Measurements from ENCODE around the gene PLXDC2. TPM values are rescaled to one million over a fixed set of nuclear protein-coding genes. Genes with fewer than 3 reads are reported as not detected.

Gene PLXDC2
- total RNA-seq, 3 donors from 2014 or later (not counting 1 experiment from before 2014, with no cell fraction given): 16.9 to 22.9 (median 21.6) TPM

GRCh38 chr10:20089879-20090278 is 273.6 kb downstream of the PLXDC2 start:
- peaks cover 22 to 34% of the 10 kb centered on the region in 2 donors for H3K4me1 Mint-ChIP-seq
- H3K27me3 Mint-ChIP-seq (ENCODE audit: low read depth in 2 of 2): peaks cover 0 to 5% of the 10 kb centered on the region in 2 donors
- intact Hi-C loops (cut with micrococcal nuclease): no loop called here
- peak overlapping the region in 1 of 2 donors; percentile 35 for H3K27ac Mint-ChIP-seq
- DNase-seq (no peak), ATAC-seq (peak in 1 of 3 donors; percentile 78)
- Histone ChIP-seq H3K27me3 (ENCODE audit: control insufficient read depth, insufficient read depth, low read length) (no peaks in the 10 kb centered on the region), H3K4me1 (ENCODE audit: control insufficient read depth, insufficient read depth, low read length) (peaks cover 4% of the 10 kb centered on the region), H3K9me3 (ENCODE audit: control insufficient read depth, insufficient read depth, low read length) (no peaks in the 10 kb centered on the region), H3K27ac (ENCODE audit: low read length) (no peak overlapping the region), H3K4me3 (ENCODE audit: low read length) (no peak overlapping the region), H3K36me3 (ENCODE audit: control insufficient read depth, insufficient read depth, low read length) (no peaks in the 10 kb centered on the region)
- H3K4me3 Mint-ChIP-seq: no peak overlapping the region
- WGBS (ENCODE audit: insufficient coverage): 44% methylated on average over 3 of the region's 3 CpGs
- TF ChIP-seq CTCF (IDR thresholded peaks at IDR 0.05): no peak
- peaks cover 0 to 4% of the 10 kb centered on the region in 2 donors for H3K9me3 Mint-ChIP-seq
- no peaks in the 10 kb centered on the region for H3K36me3 Mint-ChIP-seq

DNA sequence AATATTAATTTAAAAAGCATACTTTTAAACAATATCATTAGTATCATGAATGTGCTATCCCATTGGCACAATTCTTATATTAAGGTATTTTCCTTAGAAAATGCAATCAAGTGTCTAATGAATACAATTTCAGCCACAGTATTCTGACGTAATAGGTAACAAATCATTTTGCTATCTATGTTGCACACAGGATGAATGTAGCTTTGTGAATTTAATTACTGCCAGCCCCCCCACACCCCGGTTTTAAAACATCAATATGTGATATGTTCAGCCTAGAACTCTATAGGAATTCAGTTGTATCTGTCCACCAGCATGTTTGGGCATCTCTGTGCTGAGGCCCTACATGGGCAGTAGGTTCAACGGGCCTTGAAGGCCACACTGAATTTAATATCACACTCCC is 274.6 kb downstream of the PLXDC2 start:
- Histone ChIP-seq H3K27ac (ENCODE audit: low read length) (no peak overlapping the region), H3K4me1 (ENCODE audit: control insufficient read depth, insufficient read depth, low read length) (peaks cover 4% of the 10 kb centered on the region), H3K27me3 (ENCODE audit: control insufficient read depth, insufficient read depth, low read length) (no peaks in the 10 kb centered on the region), H3K36me3 (ENCODE audit: control insufficient read depth, insufficient read depth, low read length) (no peaks in the 10 kb centered on the region), H3K4me3 (ENCODE audit: low read length) (no peak overlapping the region), H3K9me3 (ENCODE audit: control insufficient read depth, insufficient read depth, low read length) (no peaks in the 10 kb centered on the region)
- WGBS (ENCODE audit: insufficient coverage): 90% methylated on average over 3 of the region's 3 CpGs
- Mint-ChIP-seq H3K9me3 (peaks cover 0 to 4% of the 10 kb centered on the region in 2 donors), H3K27me3 (ENCODE audit: low read depth in 2 of 2) (peaks cover 0 to 5% of the 10 kb centered on the region in 2 donors), H3K27ac (no peak overlapping the region), H3K4me1 (peaks cover 20 to 30% of the 10 kb centered on the region in 2 donors), H3K36me3 (no peaks in the 10 kb centered on the region), H3K4me3 (no peak overlapping the region)
- TF ChIP-seq CTCF (IDR thresholded peaks at IDR 0.05): no peak
- DNase-seq: no peak
- intact Hi-C loops (cut with micrococcal nuclease): no loop called here
- ATAC-seq: no peak

GRCh38 chr10:20091698-20092097 is 275.5 kb downstream of the PLXDC2 start:
- Mint-ChIP-seq H3K9me3 (peaks cover 0 to 4% of the 10 kb centered on the region in 2 donors), H3K27me3 (ENCODE audit: low read depth in 2 of 2) (peaks cover 0 to 3% of the 10 kb centered on the region in 2 donors), H3K36me3 (no peaks in the 10 kb centered on the region), H3K27ac (no peak overlapping the region), H3K4me3 (no peak overlapping the region), H3K4me1 (peaks cover 17 to 23% of the 10 kb centered on the region in 2 donors)
- H3K9me3 ChIP-seq (ENCODE audit: control insufficient read depth, insufficient read depth, low read length): no peaks in the 10 kb centered on the region
- TF ChIP-seq CTCF (IDR thresholded peaks at IDR 0.05): no peak
- WGBS (ENCODE audit: insufficient coverage): 85% methylated on average over 3 of the region's 5 CpGs
- H3K36me3 ChIP-seq (ENCODE audit: control insufficient read depth, insufficient read depth, low read length): no peaks in the 10 kb centered on the region
- intact Hi-C loops (cut with micrococcal nuclease): no loop called here
- no peak overlapping the region for H3K27ac ChIP-seq (ENCODE audit: low read length)
- H3K4me3 ChIP-seq (ENCODE audit: low read length): no peak overlapping the region
- ATAC-seq (no peak), DNase-seq (no peak)
- H3K27me3 ChIP-seq (ENCODE audit: control insufficient read depth, insufficient read depth, low read length): no peaks in the 10 kb centered on the region
- H3K4me1 ChIP-seq (ENCODE audit: control insufficient read depth, insufficient read depth, low read length): no peaks in the 10 kb centered on the region

- peaks cover 0 to 4% of the 10 kb centered on the region in 2 donors for H3K9me3 Mint-ChIP-seq
- no peak overlapping the region for H3K4me3 Mint-ChIP-seq
- WGBS (ENCODE audit: insufficient coverage): 68% methylated on average over 4 of the region's 5 CpGs
These were observed 277.4 kb downstream of the PLXDC2 start for GRCh38 chr10:20093600-20093999.

More at GRCh38 chr10:20093600-20093999, 277.4 kb downstream of the PLXDC2 start:
- Histone ChIP-seq H3K4me1 (ENCODE audit: control insufficient read depth, insufficient read depth, low read length) (no peaks in the 10 kb centered on the region), H3K27ac (ENCODE audit: low read length) (no peak overlapping the region), H3K4me3 (ENCODE audit: low read length) (no peak overlapping the region), H3K36me3 (ENCODE audit: control insufficient read depth, insufficient read depth, low read length) (no peaks in the 10 kb centered on the region), H3K27me3 (ENCODE audit: control insufficient read depth, insufficient read depth, low read length) (no peaks in the 10 kb centered on the region), H3K9me3 (ENCODE audit: control insufficient read depth, insufficient read depth, low read length) (no peaks in the 10 kb centered on the region)
- ATAC-seq (no peak), DNase-seq (no peak)
- TF ChIP-seq CTCF (IDR thresholded peaks at IDR 0.05): no peak
- peaks cover 17 to 21% of the 10 kb centered on the region in 2 donors for H3K4me1 Mint-ChIP-seq
- no peaks in the 10 kb centered on the region for H3K36me3 Mint-ChIP-seq
- H3K27ac Mint-ChIP-seq: no peak overlapping the region
- H3K27me3 Mint-ChIP-seq (ENCODE audit: low read depth in 2 of 2): peaks cover 0 to 3% of the 10 kb centered on the region in 2 donors
- intact Hi-C loops (cut with micrococcal nuclease): no loop called here

Measured in natural killer cell (primary cell).